GM12865 (cell line): Measurements from ENCODE around the gene RASGEF1B.
"Not testable (repeated sequence)": the region's sequence is repeated elsewhere in the genome, so short reads cannot be mapped to it uniquely, and the experiment has no call there.

ENCODE experiments used
- DNase-seq: peaks from one replicate; pipeline ENCODE4 v3.0.0; 2010; ENCODE audit warnings: low read depth
- H3K4me3 ChIP-seq: 2 replicates; pipeline ENCODE4 v1.5.1; 2011; ENCODE audit warnings: mild to moderate bottlenecking, low read depth, low read length, control low read depth
- CTCF ChIP-seq: IDR thresholded peaks from 2 replicates; pipeline ENCODE4 v1.5.1; 2011; ENCODE audit warnings: low read length, control low read depth, low read depth, inconsistent platforms; ENCODE audit not compliant: insufficient read depth; ENCODE audit errors: missing control alignments

RASGEF1B gene

GRCh38 chr4:81490403-81491160 lies 18.9 kb upstream of the RASGEF1B start:
- DNase-seq, result no peak
- no peak for TF ChIP-seq CTCF
- H3K4me3 ChIP-seq, result no peak overlapping the region

GRCh38 chr4:81486502-81486901 lies 14.8 kb upstream of the RASGEF1B start:
- H3K4me3 ChIP-seq, result no peak overlapping the region
- no peak for TF ChIP-seq CTCF
- DNase-seq, result no peak

GRCh38 chr4:81485310-81485980 lies 13.7 kb upstream of the RASGEF1B start:
- no peak for TF ChIP-seq CTCF
- no peak for DNase-seq
- H3K4me3 ChIP-seq, result no peak overlapping the region

- DNase-seq, result no peak
- no peak for TF ChIP-seq CTCF
- H3K4me3 ChIP-seq, result no peak overlapping the region
Observed at GRCh38 chr4:81482326-81482725, 10.6 kb upstream of the RASGEF1B start.

GRCh38 chr4:81481151-81481550 lies 9.4 kb upstream of the RASGEF1B start:
- no peak for DNase-seq
- TF ChIP-seq CTCF, result no peak
- H3K4me3 ChIP-seq, result no peak overlapping the region

GRCh38 chr4:81479573-81479972 lies 7.9 kb upstream of the RASGEF1B start:
- not testable (repeated sequence) for DNase-seq, H3K4me3 ChIP-seq

GRCh38 chr4:81473331-81474265 lies 1.9 kb upstream of the RASGEF1B start:
- not testable (repeated sequence) for DNase-seq, H3K4me3 ChIP-seq
